ENCODE results near the gene HS3ST5.
"Not testable (repeated sequence)": the region's sequence is repeated elsewhere in the genome, so short reads cannot be mapped to it uniquely, and the experiment has no call there.

Gene HS3ST5

DNA sequence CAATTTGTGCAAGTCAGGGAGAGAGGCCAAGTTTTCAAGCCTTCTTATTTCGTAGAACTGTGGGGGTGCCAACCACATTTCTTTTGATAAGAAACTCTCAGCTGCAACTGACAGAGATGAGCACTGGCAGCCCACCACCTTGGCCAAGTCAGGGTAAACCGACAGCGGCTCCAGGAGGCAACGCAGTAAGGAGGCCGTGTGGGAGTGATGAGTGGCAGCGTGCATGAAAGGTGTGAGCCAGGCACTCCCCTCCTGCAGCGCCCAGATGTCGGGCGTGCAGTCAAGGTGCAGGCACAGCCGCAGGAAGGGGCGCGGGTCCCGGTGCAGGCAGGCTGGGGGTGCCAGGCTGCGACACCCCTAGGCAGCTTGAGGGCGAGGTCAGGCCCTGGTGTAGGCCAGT is 322.6 kb downstream of the HS3ST5 start:
- no peak for DNase-seq (ENCODE audit: extremely low read depth, low read depth)
- TF ChIP-seq, protein P1, sequence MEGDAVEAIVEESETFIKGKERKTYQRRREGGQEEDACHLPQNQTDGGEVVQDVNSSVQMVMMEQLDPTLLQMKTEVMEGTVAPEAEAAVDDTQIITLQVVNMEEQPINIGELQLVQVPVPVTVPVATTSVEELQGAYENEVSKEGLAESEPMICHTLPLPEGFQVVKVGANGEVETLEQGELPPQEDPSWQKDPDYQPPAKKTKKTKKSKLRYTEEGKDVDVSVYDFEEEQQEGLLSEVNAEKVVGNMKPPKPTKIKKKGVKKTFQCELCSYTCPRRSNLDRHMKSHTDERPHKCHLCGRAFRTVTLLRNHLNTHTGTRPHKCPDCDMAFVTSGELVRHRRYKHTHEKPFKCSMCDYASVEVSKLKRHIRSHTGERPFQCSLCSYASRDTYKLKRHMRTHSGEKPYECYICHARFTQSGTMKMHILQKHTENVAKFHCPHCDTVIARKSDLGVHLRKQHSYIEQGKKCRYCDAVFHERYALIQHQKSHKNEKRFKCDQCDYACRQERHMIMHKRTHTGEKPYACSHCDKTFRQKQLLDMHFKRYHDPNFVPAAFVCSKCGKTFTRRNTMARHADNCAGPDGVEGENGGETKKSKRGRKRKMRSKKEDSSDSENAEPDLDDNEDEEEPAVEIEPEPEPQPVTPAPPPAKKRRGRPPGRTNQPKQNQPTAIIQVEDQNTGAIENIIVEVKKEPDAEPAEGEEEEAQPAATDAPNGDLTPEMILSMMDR (IDR thresholded peaks at IDR 0.05; ENCODE audit: low read depth, low read length, missing control alignments), result no peak
- no peak overlapping the region for H3K4me3 ChIP-seq (replicated peaks; ENCODE audit: low read depth, low read length)

DNA sequence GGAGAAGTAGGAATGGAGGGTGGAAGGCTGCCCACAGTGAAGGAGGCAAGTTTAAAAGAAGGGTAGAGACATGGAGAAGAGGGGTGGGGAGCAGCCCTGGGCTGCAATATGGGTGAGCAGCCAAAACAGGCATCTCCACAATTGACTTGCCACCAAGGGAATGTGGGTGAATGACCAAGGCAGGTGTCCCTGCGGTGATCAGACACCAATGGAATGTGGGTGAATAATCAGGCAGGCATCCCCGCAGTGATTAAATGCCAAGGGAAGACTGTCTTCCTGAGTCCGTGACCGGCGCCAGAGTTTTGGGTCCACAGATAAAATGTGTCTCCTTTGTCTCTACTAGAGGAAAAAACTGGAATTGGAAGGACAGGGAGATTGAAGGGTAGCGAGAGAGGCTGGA is 325.7 kb downstream of the HS3ST5 start:
- not testable (repeated sequence) for H3K4me3 ChIP-seq (replicated peaks; ENCODE audit: low read depth, low read length)

DNA sequence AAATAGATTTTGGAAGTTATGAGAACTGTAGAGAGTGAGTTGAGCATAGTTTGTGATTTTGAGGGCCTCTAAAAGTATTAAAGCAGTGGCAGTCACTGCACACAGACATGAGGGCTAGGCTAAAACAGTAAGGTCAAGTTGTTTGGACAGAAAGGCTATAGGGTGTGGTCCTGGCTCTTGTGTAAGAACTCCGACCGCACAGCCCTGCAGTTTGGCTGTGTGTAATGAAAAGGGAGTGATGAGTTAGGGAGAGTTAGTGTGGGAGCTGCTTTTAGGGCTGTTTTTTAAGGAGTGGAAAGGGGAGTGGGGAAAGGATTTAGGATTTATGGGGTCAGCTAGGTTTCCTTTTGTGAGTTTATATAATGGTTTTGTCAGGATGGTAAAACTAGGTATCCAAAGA is 328.7 kb downstream of the HS3ST5 start:
- DNase-seq (ENCODE audit: extremely low read depth, low read depth); H3K4me3 ChIP-seq (replicated peaks; ENCODE audit: low read depth, low read length): not testable (repeated sequence)

More for the DNA sequence above, 325.7 kb downstream of the HS3ST5 start:
- DNase-seq (ENCODE audit: extremely low read depth, low read depth), result not testable (repeated sequence)

DNA sequence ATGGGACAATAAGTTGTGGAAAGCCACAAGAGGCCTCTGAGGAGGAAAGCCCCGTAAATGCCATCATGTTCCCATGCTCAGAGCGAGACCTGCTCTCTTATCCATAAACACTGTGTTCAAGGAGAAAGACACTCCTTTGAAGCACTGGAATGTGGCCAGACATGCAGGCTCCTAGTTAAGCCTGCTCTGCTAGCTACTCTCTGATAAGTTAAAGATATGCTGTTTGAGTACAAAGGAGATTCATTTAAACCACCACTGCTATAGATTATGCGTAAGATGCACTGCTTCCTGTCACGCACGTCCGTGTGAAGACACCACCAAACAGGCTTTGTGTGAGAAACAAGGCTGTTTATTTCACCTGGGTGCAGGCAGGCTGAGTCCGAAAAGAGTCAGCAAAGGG is 331.3 kb downstream of the HS3ST5 start:
- not testable (repeated sequence) for H3K4me3 ChIP-seq (replicated peaks; ENCODE audit: low read depth, low read length); DNase-seq (ENCODE audit: extremely low read depth, low read depth)

DNA sequence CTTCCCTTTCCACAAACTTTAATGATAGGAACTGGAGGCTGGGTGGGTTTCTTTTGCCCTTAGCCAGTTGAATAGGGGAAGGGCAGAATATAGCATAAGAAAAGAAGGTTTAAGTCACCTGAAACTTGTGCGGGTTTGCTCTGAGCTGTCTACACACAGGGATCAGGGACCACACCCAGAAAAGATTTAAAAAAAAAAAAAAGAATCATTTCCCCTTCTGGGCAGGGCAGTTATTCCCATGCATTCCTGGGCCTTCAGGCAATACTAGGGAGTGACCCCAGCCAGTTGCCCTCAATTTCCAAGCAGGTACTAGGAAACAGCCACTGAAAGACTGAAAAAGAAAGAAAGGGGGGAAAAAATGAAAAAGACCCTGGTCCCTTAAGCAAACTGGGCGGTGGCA is 332.3 kb downstream of the HS3ST5 start:
- DNase-seq (ENCODE audit: extremely low read depth, low read depth), result no peak
- no peak overlapping the region for H3K4me3 ChIP-seq (replicated peaks; ENCODE audit: low read depth, low read length)
- TF ChIP-seq, protein P1 (IDR thresholded peaks at IDR 0.05; ENCODE audit: low read depth, low read length, missing control alignments), result no peak

DNA sequence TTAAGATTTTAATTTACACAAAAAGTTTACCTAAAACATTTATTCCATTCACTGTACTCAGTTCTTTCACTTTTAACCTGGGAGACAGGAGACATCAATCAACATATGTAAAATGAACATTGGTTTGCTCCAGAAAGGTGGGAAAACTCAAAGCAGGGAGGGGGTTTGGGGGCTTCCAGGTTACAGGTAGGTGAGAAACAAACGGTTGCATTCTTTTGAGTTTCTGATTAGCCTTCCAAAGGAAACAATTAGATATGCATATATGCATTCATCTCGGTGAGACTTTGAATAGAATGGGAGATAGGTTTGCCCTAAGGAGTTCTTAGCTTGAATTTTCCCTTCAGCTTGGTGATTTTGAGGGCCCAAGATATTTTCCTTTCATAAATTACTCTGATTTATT is 333.6 kb downstream of the HS3ST5 start:
- no peak for DNase-seq (ENCODE audit: extremely low read depth, low read depth)
- TF ChIP-seq, protein P1 (IDR thresholded peaks at IDR 0.05; ENCODE audit: low read depth, low read length, missing control alignments), result no peak
- no peak overlapping the region for H3K4me3 ChIP-seq (replicated peaks; ENCODE audit: low read depth, low read length)

DNA sequence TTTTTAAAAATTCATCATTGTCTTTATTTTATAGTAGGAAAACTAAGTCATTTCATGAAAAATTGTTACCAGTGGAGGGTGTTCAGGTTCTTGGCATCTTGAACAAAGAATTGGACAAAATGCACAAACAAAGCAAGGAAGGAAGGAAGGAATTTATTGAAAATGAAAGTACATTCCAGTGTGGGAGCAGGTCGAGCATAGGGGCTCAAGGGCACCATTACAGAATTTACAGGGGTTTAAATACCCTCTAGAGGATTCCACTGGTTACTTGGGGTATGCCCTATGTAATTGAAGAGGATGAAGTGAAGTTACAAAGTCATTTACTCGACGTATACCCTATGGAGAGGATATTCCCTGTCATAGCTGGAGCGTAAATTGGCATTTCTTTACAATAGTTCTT is 334.5 kb downstream of the HS3ST5 start:
- TF ChIP-seq, protein P1 (IDR thresholded peaks at IDR 0.05; ENCODE audit: low read depth, low read length, missing control alignments), result no peak
- no peak overlapping the region for H3K4me3 ChIP-seq (replicated peaks; ENCODE audit: low read depth, low read length)
- DNase-seq (ENCODE audit: extremely low read depth, low read depth), result no peak

DNA sequence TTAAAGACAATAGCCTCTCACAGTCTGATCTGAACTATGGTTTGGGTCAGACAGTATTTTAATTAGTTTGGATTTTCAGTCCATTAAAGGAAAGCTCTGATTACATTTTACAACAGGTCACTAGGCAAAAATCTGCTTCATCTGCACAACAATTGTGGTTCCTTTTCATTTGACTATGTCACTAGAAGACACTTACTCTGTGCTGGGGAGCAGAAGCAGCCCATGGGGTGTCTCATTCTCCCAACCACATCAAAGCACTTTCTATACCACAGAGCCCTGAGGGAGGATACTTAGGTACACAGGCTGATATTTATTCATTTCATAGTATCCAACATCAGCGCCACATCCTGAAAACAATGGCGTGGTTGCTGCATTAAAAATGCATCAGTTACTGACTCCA is 335.3 kb downstream of the HS3ST5 start:
- no peak overlapping the region for H3K4me3 ChIP-seq (replicated peaks; ENCODE audit: low read depth, low read length)
- DNase-seq (ENCODE audit: extremely low read depth, low read depth), result no peak
- TF ChIP-seq, protein P1 (IDR thresholded peaks at IDR 0.05; ENCODE audit: low read depth, low read length, missing control alignments), result no peak
